HepG2 (cell line): ENCODE results near the gene EIF4G2. TPM values are rescaled to one million over a fixed set of nuclear protein-coding genes. Genes with fewer than 3 reads are reported as not detected.

ENCODE experiments used
- ATAC-seq: fragments of 200-7000 bp; cut with Tn5 transposase; 3 replicates; pipeline ENCODE4 v1.9.1; 2020; ENCODE audit warnings: mild to moderate bottlenecking, moderate library complexity
- BruUV-seq: library from RNA; stranded (reverse); fragments of 400-500 nt; replicated peaks from 2 replicates; lab custom pipeline; 2021; lab: Mats Ljungman, UMichigan
- CTCF ChIA-PET: fragments of 300-600 bp; formaldehyde crosslinking; extraction: SDS; loops from one replicate; lab custom pipeline; 2021; ENCODE audit warnings: low total read pairs, inconsistent platforms, low intra/inter-chr PET ratio; lab: Yijun Ruan, JAX
- POLR2A ChIA-PET: fragments of 350-600 bp; sonication (Branson Sonifier 250); formaldehyde crosslinking; loops from one replicate; lab custom pipeline; 2020; ENCODE audit warnings: antibody characterized with exemption, inconsistent platforms; lab: Yijun Ruan, JAX
- DNase-seq: peaks from one replicate; pipeline ENCODE4 v3.0.0-alpha.2; 2015; ENCODE audit warnings: low spot score
- FAIRE-seq: peaks from 3 replicates; lab custom pipeline; 2011; peaks lifted over from hg19 to GRCh38; lab: Jason Lieb, UNC
- H2AFZ ChIP-seq: one replicate; pipeline ENCODE4 v1.6.1; 2011; ENCODE audit warnings: low read length, inconsistent platforms
- H3K27ac ChIP-seq: fragments of 300-600 bp; 3 replicates; pipeline ENCODE4 v1.8.0; 2011; ENCODE audit warnings: mixed run types, mild to moderate bottlenecking, mixed read lengths, low read length, inconsistent platforms; ENCODE audit not compliant: insufficient read depth; ENCODE audit errors: extremely low read length
- H3K27me3 ChIP-seq, 2 experiments: fragments of 200-600 bp in 1 of 2; 2 replicates in 1 of 2; 3 replicates in 1 of 2; pipeline versions ENCODE4 v1.6.0 to v1.8.0; 2011; ENCODE audit warnings: low read length in 2 of 2, mild to moderate bottlenecking in 2 of 2, moderate library complexity in 2 of 2, inconsistent platforms in 1 of 2; ENCODE audit not compliant: insufficient read depth in 2 of 2, control insufficient read depth in 1 of 2
- H3K36me3 ChIP-seq, 2 experiments: fragments of 200-600 bp in 1 of 2; replicated peaks in 1 of 2; 2 replicates in 1 of 2; 3 replicates in 1 of 2; pipeline versions ENCODE4 v1.5.1 to v1.8.0; 2011; ENCODE audit warnings: low read length in 2 of 2, inconsistent platforms in 1 of 2; ENCODE audit not compliant: insufficient read depth in 2 of 2, control insufficient read depth in 1 of 2
- H3K4me1 ChIP-seq: 2 replicates; pipeline ENCODE4 v1.5.1; 2012; ENCODE audit warnings: low read length, inconsistent platforms; ENCODE audit not compliant: insufficient read depth
- H3K4me2 ChIP-seq: 2 replicates; pipeline ENCODE4 v1.6.0; 2011; ENCODE audit warnings: low read depth, low read length, inconsistent platforms
- H3K4me3 ChIP-seq, 3 experiments: fragments of 200-600 bp in 1 of 3; sonication (generic), shearing (Covaris generic) in 1 of 3; replicated peaks in 1 of 3; 2 replicates each; pipeline ENCODE4 v1.5.1; 2011 to 2016; ENCODE audit warnings: low read length in 3 of 3, inconsistent platforms in 2 of 3, low read depth in 2 of 3, mild to moderate bottlenecking in 2 of 3, control low read depth in 1 of 3, mixed read lengths in 1 of 3; ENCODE audit not compliant: insufficient read depth in 1 of 3
- H3K79me2 ChIP-seq: one replicate; pipeline ENCODE4 v1.6.1; 2011; ENCODE audit warnings: low read length, inconsistent platforms; ENCODE audit not compliant: insufficient read depth
- H3K9ac ChIP-seq: 2 replicates; pipeline ENCODE4 v1.6.0; 2011; ENCODE audit warnings: mild to moderate bottlenecking, low read depth, low read length, inconsistent platforms; ENCODE audit not compliant: insufficient read depth
- H3K9me3 ChIP-seq: 2 replicates; pipeline ENCODE4 v1.5.1; 2012; ENCODE audit warnings: mild to moderate bottlenecking, low read length
- H4K20me1 ChIP-seq: 2 replicates; pipeline ENCODE4 v1.6.0; 2011; ENCODE audit warnings: inconsistent platforms, mild to moderate bottlenecking, low read length, moderate library complexity; ENCODE audit not compliant: insufficient read depth
- GLI4 ChIP-seq: sonication (generic); formaldehyde crosslinking; IDR thresholded peaks from 2 replicates; pipeline ENCODE4 v1.5.1; 2020; ENCODE audit warnings: missing genetic modification reagents, mild to moderate bottlenecking, moderate library complexity, borderline replicate concordance
- JUND ChIP-seq: sonication (generic); formaldehyde crosslinking; IDR thresholded peaks from 2 replicates; pipeline ENCODE4 v1.8.0; 2022; ENCODE audit warnings: mild to moderate bottlenecking, missing genetic modification reagents
- KAT7 ChIP-seq: IDR thresholded peaks from 2 replicates; pipeline ENCODE4 v1.6.1; 2018; ENCODE audit warnings: borderline replicate concordance, missing compliant biosample characterization
- NFE2L2 ChIP-seq: fragments of 150-350 bp; IDR thresholded peaks from 2 replicates; pipeline ENCODE4 v1.6.1; 2014; ENCODE audit warnings: low read length
- SAP130 ChIP-seq: IDR thresholded peaks from 2 replicates; pipeline ENCODE4 v1.6.1; 2016; ENCODE audit warnings: low read depth
- TGIF2 ChIP-seq: IDR thresholded peaks from 2 replicates; pipeline ENCODE4 v1.6.1; 2016; ENCODE audit warnings: control low read depth, missing compliant biosample characterization
- ZNF101 ChIP-seq: sonication (generic); formaldehyde crosslinking; IDR thresholded peaks from 2 replicates; pipeline ENCODE4 v1.4.0; 2020; ENCODE audit warnings: mild to moderate bottlenecking, low read depth, missing genetic modification reagents, borderline replicate concordance
- ZNF446 ChIP-seq: sonication (generic); formaldehyde crosslinking; IDR thresholded peaks from 2 replicates; pipeline ENCODE4 v1.5.0; 2020; ENCODE audit warnings: mild to moderate bottlenecking, missing genetic modification reagents
- ZNF569 ChIP-seq: sonication (generic); formaldehyde crosslinking; IDR thresholded peaks from 2 replicates; pipeline ENCODE4 v1.5.0; 2020; ENCODE audit warnings: mild to moderate bottlenecking, missing genetic modification reagents, moderate library complexity, borderline replicate concordance
- ZNF672 ChIP-seq: sonication (generic); formaldehyde crosslinking; IDR thresholded peaks from 2 replicates; pipeline ENCODE4 v1.8.1; 2022; ENCODE audit warnings: missing genetic modification reagents
- ZNF773 ChIP-seq: sonication (generic); formaldehyde crosslinking; IDR thresholded peaks from 2 replicates; pipeline ENCODE4 v1.4.0; 2020; ENCODE audit warnings: missing genetic modification reagents, borderline replicate concordance
- WGBS: methylation state at CpG from one replicate; pipeline ENCODE4 v1.1.6; 2017; ENCODE audit warnings: low lambda C conversion rate; 5-methylcytosine and 5-hydroxymethylcytosine counted together
- in situ Hi-C: cut with HindIII; loops from 2 replicates; pipeline ENCODE4 v1.10.0; 2017; ENCODE audit warnings: low pct_unique_long_range_greater_than_20kb; ENCODE audit not compliant: extremely low pct_ligation_motif_present
- intact Hi-C: fragments of 100-400 bp; cut with micrococcal nuclease; formaldehyde crosslinking; loops from one replicate; pipeline ENCODE4 v1.10.0; 2022; ENCODE audit not compliant: unreplicated experiment
- polyA plus RNA-seq, 8 experiments: library from polyadenylated mRNA; depleted of rRNA in 3 of 8; stranded (reverse) in 7 of 8; unstranded in 1 of 8; fragments of >200 nt; fragmentation: Illumina TruSeq in 4 of 8; extraction: Trizol in 4 of 8; gene quantifications; 2 replicates each; pipeline versions ENCODE4 v1.2.1 to v1.2.3, GENCODE V29; 2011 to 2016; ENCODE audit warnings: low read depth in 4 of 8, missing spikeins in 1 of 8, mixed read lengths in 1 of 8; ENCODE audit not compliant: insufficient read depth in 1 of 8
- total RNA-seq, 5 experiments: library from RNA; depleted of rRNA; stranded (reverse); fragments of >200 nt; fragmentation: Illumina TruSeq; extraction: Trizol; gene quantifications; 2 replicates each; pipeline ENCODE4 v1.2.3, GENCODE V29; 2016; ENCODE audit warnings: low read depth in 1 of 5
- TF ChIP-seq, protein P1 (sequence below): sonication (generic); formaldehyde crosslinking; IDR thresholded peaks from 2 replicates; pipeline ENCODE4 v1.5.0; 2020; ENCODE audit warnings: mild to moderate bottlenecking, missing genetic modification reagents
- TF ChIP-seq, protein P2 (sequence below): sonication (generic); formaldehyde crosslinking; IDR thresholded peaks from 2 replicates; pipeline ENCODE4 v1.5.1; 2020; ENCODE audit warnings: missing genetic modification reagents, mild to moderate bottlenecking, borderline replicate concordance
- TF ChIP-seq, protein P3 (sequence below): sonication (generic); formaldehyde crosslinking; IDR thresholded peaks from 2 replicates; pipeline ENCODE4 v1.4.0; 2020; ENCODE audit warnings: missing genetic modification reagents
- TF ChIP-seq, protein P4 (sequence below), 2 experiments: sonication (generic) in 1 of 2; formaldehyde crosslinking in 1 of 2; IDR thresholded peaks; 2 replicates each; pipeline versions ENCODE4 v1.5.1 to v1.6.1; 2011 to 2020; ENCODE audit warnings: borderline replicate concordance in 1 of 2, low read depth in 1 of 2, low read length in 1 of 2, mild to moderate bottlenecking in 1 of 2, missing genetic modification reagents in 1 of 2, moderate library complexity in 1 of 2

EIF4G2 gene
- total and polyA plus RNA-seq, 2 of the 13 experiments (the other 11 are each of a cell fraction or from before 2014, with no cell fraction given): 362 to 546 TPM

DNA sequence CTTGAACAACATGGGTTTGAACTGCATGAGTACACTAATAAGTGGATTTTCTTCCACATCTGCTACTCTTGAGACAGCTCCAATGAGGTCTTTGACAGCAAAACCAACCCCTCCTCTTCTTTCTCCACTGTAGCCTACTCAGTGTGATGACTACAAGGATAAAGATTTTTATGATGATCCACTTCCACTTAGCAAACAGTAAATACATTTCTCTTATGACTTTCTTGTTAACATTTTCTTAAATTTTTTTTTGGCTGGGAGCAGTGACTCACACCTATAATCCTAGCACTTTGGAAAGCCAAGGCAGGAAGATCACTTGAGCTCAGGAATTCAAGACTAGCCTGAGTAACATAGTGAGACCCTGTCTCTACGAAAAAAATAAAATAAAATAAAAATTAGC is 9.9 kb upstream of the EIF4G2 start:
- in situ Hi-C loops: no loop called here
- Histone ChIP-seq H3K4me1 (no peaks in the 10 kb centered on the region), H4K20me1 (no peaks in the 10 kb centered on the region), H3K27me3 (no peaks in the 10 kb centered on the region; a peak in 1 of 5 replicates), H3K79me2 (no peaks in the 10 kb centered on the region), H3K9ac (no peak overlapping the region), H3K36me3 (no peaks in the 10 kb centered on the region), H2AFZ (no peak overlapping the region), H3K9me3 (no peaks in the 10 kb centered on the region), H3K4me2 (no peak overlapping the region), H3K4me3 (no peak overlapping the region), H3K27ac (no peak overlapping the region)
- intact Hi-C loops: no loop called here
- POLR2A ChIA-PET: interaction anchor here (1.6 kb wide), 1 partner anchor 9 kb away, joined by 5 read pairs; the partner anchor contains the start of gene EIF4G2
- no TSS peak for BruUV-seq
- DNase-seq (no peak), ATAC-seq (no peak), FAIRE-seq (no peak)
- CTCF ChIA-PET: no interaction called here
- WGBS: 30% methylated on average over 1 of the region's 1 CpG
- TF ChIP-seq GLI4: no peak
- no peak for TF ChIP-seq JUND (CRISPR knock-in tag)
- TF ChIP-seq ZNF101: no peak
- no peak for TF ChIP-seq ZNF672 (CRISPR knock-in tag)
- TF ChIP-seq, protein P1, sequence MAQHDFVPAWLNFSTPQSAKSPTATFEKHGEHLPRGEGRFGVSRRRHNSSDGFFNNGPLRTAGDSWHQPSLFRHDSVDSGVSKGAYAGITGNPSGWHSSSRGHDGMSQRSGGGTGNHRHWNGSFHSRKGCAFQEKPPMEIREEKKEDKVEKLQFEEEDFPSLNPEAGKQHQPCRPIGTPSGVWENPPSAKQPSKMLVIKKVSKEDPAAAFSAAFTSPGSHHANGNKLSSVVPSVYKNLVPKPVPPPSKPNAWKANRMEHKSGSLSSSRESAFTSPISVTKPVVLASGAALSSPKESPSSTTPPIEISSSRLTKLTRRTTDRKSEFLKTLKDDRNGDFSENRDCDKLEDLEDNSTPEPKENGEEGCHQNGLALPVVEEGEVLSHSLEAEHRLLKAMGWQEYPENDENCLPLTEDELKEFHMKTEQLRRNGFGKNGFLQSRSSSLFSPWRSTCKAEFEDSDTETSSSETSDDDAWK (CRISPR knock-in tag): no peak
- TF ChIP-seq, protein P2, sequence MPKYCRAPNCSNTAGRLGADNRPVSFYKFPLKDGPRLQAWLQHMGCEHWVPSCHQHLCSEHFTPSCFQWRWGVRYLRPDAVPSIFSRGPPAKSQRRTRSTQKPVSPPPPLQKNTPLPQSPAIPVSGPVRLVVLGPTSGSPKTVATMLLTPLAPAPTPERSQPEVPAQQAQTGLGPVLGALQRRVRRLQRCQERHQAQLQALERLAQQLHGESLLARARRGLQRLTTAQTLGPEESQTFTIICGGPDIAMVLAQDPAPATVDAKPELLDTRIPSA (CRISPR knock-in tag): no peak
- no peak for TF ChIP-seq ZNF569 (CRISPR knock-in tag)
- no peak for TF ChIP-seq ZNF446
- TF ChIP-seq KAT7 (CRISPR knock-in tag): no peak
- TF ChIP-seq ZNF773: no peak
- TF ChIP-seq, protein P3, sequence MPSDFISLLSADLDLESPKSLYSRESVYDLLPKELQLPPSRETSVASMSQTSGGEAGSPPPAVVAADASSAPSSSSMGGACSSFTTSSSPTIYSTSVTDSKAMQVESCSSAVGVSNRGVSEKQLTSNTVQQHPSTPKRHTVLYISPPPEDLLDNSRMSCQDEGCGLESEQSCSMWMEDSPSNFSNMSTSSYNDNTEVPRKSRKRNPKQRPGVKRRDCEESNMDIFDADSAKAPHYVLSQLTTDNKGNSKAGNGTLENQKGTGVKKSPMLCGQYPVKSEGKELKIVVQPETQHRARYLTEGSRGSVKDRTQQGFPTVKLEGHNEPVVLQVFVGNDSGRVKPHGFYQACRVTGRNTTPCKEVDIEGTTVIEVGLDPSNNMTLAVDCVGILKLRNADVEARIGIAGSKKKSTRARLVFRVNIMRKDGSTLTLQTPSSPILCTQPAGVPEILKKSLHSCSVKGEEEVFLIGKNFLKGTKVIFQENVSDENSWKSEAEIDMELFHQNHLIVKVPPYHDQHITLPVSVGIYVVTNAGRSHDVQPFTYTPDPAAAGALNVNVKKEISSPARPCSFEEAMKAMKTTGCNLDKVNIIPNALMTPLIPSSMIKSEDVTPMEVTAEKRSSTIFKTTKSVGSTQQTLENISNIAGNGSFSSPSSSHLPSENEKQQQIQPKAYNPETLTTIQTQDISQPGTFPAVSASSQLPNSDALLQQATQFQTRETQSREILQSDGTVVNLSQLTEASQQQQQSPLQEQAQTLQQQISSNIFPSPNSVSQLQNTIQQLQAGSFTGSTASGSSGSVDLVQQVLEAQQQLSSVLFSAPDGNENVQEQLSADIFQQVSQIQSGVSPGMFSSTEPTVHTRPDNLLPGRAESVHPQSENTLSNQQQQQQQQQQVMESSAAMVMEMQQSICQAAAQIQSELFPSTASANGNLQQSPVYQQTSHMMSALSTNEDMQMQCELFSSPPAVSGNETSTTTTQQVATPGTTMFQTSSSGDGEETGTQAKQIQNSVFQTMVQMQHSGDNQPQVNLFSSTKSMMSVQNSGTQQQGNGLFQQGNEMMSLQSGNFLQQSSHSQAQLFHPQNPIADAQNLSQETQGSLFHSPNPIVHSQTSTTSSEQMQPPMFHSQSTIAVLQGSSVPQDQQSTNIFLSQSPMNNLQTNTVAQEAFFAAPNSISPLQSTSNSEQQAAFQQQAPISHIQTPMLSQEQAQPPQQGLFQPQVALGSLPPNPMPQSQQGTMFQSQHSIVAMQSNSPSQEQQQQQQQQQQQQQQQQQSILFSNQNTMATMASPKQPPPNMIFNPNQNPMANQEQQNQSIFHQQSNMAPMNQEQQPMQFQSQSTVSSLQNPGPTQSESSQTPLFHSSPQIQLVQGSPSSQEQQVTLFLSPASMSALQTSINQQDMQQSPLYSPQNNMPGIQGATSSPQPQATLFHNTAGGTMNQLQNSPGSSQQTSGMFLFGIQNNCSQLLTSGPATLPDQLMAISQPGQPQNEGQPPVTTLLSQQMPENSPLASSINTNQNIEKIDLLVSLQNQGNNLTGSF (CRISPR knock-in tag): no peak
- no peak for TF ChIP-seq TGIF2
- TF ChIP-seq, protein P4, sequence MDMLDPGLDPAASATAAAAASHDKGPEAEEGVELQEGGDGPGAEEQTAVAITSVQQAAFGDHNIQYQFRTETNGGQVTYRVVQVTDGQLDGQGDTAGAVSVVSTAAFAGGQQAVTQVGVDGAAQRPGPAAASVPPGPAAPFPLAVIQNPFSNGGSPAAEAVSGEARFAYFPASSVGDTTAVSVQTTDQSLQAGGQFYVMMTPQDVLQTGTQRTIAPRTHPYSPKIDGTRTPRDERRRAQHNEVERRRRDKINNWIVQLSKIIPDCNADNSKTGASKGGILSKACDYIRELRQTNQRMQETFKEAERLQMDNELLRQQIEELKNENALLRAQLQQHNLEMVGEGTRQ (IDR thresholded peaks at IDR 0.05; ENCODE audit: low read depth, low read length): no peak
- TF ChIP-seq, protein P4 (CRISPR knock-in tag; IDR thresholded peaks at IDR 0.05; ENCODE audit: borderline replicate concordance): no peak
- TF ChIP-seq SAP130 (CRISPR knock-in tag): no peak
- TF ChIP-seq NFE2L2: no peak
